HepG2 (cell line): ENCODE data around the gene LYPD6.

ENCODE experiments used
- FOXM1 ChIP-seq: sonication (generic); formaldehyde crosslinking; IDR thresholded peaks from 2 replicates; pipeline ENCODE4 v1.5.0; 2020; ENCODE audit warnings: missing genetic modification reagents
- MAZ ChIP-seq, 2 experiments: sonication (generic) in 1 of 2; formaldehyde crosslinking in 1 of 2; IDR thresholded peaks; 2 replicates each; pipeline versions ENCODE4 v1.5.0 to v1.6.1; 2012 to 2020; ENCODE audit warnings: low read depth in 2 of 2, mild to moderate bottlenecking in 2 of 2, borderline replicate concordance in 1 of 2, improper control_type of control experiment in 1 of 2, low read length in 1 of 2, missing genetic modification reagents in 1 of 2, moderate library complexity in 1 of 2
- POLR2A ChIP-seq, 2 experiments: IDR thresholded peaks; 2 replicates each; pipeline ENCODE4 v1.6.1; 2011; ENCODE audit warnings: low read depth in 2 of 2, low read length in 2 of 2, mild to moderate bottlenecking in 1 of 2, moderate library complexity in 1 of 2; ENCODE audit not compliant: insufficient read depth in 1 of 2
- ZNF775 ChIP-seq: sonication (generic); formaldehyde crosslinking; IDR thresholded peaks from 2 replicates; pipeline ENCODE4 v1.4.0; 2020; ENCODE audit warnings: missing genetic modification reagents, mild to moderate bottlenecking, moderate library complexity, borderline replicate concordance

GRCh38 chr2:149371476-149371875 is 41.1 kb downstream of the LYPD6 start:
- TF ChIP-seq MAZ (IDR thresholded peaks at IDR 0.05; ENCODE audit: borderline replicate concordance, low read depth, low read length) (no peak), MAZ (CRISPR knock-in tag; IDR thresholded peaks at IDR 0.05; ENCODE audit: low read depth) (no peak), FOXM1 (CRISPR knock-in tag) (no peak), POLR2A (IDR thresholded peaks at IDR 0.05; ENCODE audit: insufficient read depth in 1 of 2, low read depth in 2 of 2, low read length in 2 of 2) (no peak), ZNF775 (CRISPR knock-in tag) (no peak)
